ENCODE results near the gene PCDH9. TPM values are rescaled to one million over a fixed set of nuclear protein-coding genes. Genes with fewer than 3 reads are reported as not detected.

PCDH9 gene
- total and polyA plus RNA-seq, 2 of the 13 experiments (the other 11 are each of a cell fraction or from before 2014, with no cell fraction given): 0.09 TPM; not detected in 1

GRCh38 chr13:66532845-66533244, 697.3 kb downstream of the PCDH9 start:
- intact Hi-C loops (cut with micrococcal nuclease; ENCODE audit: unreplicated experiment) (no loop called here), in situ Hi-C loops (cut with HindIII; ENCODE audit: extremely low pct_ligation_motif_present, low pct_unique_long_range_greater_than_20kb) (no loop called here)
- Histone ChIP-seq H3K79me2 (ENCODE audit: insufficient read depth, low read length) (no peaks in the 10 kb centered on the region), H4K20me1 (ENCODE audit: insufficient read depth, low read length) (no peaks in the 10 kb centered on the region), H3K9ac (ENCODE audit: insufficient read depth, low read depth, low read length) (no peak overlapping the region), H3K27ac (ENCODE audit: extremely low read length, insufficient read depth, low read length) (no peak overlapping the region), H3K4me3 (replicated peaks in 1 of 3; ENCODE audit: insufficient read depth in 1 of 3, low read depth in 2 of 3, low read length in 3 of 3) (no peak overlapping the region), H3K36me3 (replicated peaks in 1 of 2; ENCODE audit: control insufficient read depth in 1 of 2, insufficient read depth in 2 of 2, low read length in 2 of 2) (no peaks in the 10 kb centered on the region), H3K4me1 (ENCODE audit: insufficient read depth, low read length) (no peaks in the 10 kb centered on the region), H2AFZ (ENCODE audit: low read length) (no peak overlapping the region), H3K4me2 (ENCODE audit: low read depth, low read length) (no peak overlapping the region), H3K27me3 (ENCODE audit: control insufficient read depth in 1 of 2, insufficient read depth in 2 of 2, low read length in 2 of 2) (no peaks in the 10 kb centered on the region), H3K9me3 (ENCODE audit: low read length) (no peaks in the 10 kb centered on the region)
- WGBS (ENCODE audit: low lambda C conversion rate): 3% methylated on average over 5 of the region's 5 CpGs
- DNase-seq (ENCODE audit: low spot score) (no peak), ATAC-seq (no peak), FAIRE-seq (no peak)
- POLR2A ChIA-PET: no interaction called here
- CTCF ChIA-PET (ENCODE audit: low intra/inter-chr PET ratio, low total read pairs): no interaction called here
- no TSS peak for BruUV-seq (replicated peaks)
- TF ChIP-seq DNMT1 (CRISPR knock-in tag; IDR thresholded peaks at IDR 0.05) (no peak), PCBP2 (optimal IDR thresholded peaks at IDR 0.05; ENCODE audit: low read depth, low read length, poor library complexity, severe bottlenecking) (no peak), MLX (CRISPR knock-in tag; IDR thresholded peaks at IDR 0.05) (no peak), TCF12 (IDR thresholded peaks at IDR 0.05) (no peak), TCF12 (CRISPR knock-in tag; IDR thresholded peaks at IDR 0.05) (no peak), JUN (CRISPR knock-in tag; IDR thresholded peaks at IDR 0.05) (no peak), ZNF232 (CRISPR knock-in tag; IDR thresholded peaks at IDR 0.05; ENCODE audit: borderline replicate concordance) (no peak), ZNF605 (CRISPR knock-in tag; IDR thresholded peaks at IDR 0.05) (no peak), MXD4 (CRISPR knock-in tag; IDR thresholded peaks at IDR 0.05) (no peak), ATF4 (CRISPR knock-in tag; IDR thresholded peaks at IDR 0.05) (no peak), ZNF343 (CRISPR knock-in tag; IDR thresholded peaks at IDR 0.05) (no peak), IKZF5 (CRISPR knock-in tag; IDR thresholded peaks at IDR 0.05) (no peak), ZNF766 (CRISPR knock-in tag; IDR thresholded peaks at IDR 0.05; ENCODE audit: borderline replicate concordance) (no peak), HDAC1 (CRISPR knock-in tag; IDR thresholded peaks at IDR 0.05) (no peak)
- TF ChIP-seq, protein P1, sequence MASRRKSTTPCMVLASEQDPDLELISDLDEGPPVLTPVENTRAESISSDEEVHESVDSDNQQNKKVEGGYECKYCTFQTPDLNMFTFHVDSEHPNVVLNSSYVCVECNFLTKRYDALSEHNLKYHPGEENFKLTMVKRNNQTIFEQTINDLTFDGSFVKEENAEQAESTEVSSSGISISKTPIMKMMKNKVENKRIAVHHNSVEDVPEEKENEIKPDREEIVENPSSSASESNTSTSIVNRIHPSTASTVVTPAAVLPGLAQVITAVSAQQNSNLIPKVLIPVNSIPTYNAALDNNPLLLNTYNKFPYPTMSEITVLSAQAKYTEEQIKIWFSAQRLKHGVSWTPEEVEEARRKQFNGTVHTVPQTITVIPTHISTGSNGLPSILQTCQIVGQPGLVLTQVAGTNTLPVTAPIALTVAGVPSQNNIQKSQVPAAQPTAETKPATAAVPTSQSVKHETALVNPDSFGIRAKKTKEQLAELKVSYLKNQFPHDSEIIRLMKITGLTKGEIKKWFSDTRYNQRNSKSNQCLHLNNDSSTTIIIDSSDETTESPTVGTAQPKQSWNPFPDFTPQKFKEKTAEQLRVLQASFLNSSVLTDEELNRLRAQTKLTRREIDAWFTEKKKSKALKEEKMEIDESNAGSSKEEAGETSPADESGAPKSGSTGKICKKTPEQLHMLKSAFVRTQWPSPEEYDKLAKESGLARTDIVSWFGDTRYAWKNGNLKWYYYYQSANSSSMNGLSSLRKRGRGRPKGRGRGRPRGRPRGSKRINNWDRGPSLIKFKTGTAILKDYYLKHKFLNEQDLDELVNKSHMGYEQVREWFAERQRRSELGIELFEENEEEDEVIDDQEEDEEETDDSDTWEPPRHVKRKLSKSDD (CRISPR knock-in tag; IDR thresholded peaks at IDR 0.05; ENCODE audit: low read depth): no peak
- TF ChIP-seq, protein P2, sequence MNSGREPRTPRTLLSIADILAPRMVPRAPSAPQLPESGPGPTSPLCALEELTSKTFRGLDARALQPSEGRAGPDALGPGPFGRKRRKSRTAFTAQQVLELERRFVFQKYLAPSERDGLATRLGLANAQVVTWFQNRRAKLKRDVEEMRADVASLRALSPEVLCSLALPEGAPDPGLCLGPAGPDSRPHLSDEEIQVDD (CRISPR knock-in tag; IDR thresholded peaks at IDR 0.05; ENCODE audit: borderline replicate concordance): no peak
- TF ChIP-seq, protein P3, sequence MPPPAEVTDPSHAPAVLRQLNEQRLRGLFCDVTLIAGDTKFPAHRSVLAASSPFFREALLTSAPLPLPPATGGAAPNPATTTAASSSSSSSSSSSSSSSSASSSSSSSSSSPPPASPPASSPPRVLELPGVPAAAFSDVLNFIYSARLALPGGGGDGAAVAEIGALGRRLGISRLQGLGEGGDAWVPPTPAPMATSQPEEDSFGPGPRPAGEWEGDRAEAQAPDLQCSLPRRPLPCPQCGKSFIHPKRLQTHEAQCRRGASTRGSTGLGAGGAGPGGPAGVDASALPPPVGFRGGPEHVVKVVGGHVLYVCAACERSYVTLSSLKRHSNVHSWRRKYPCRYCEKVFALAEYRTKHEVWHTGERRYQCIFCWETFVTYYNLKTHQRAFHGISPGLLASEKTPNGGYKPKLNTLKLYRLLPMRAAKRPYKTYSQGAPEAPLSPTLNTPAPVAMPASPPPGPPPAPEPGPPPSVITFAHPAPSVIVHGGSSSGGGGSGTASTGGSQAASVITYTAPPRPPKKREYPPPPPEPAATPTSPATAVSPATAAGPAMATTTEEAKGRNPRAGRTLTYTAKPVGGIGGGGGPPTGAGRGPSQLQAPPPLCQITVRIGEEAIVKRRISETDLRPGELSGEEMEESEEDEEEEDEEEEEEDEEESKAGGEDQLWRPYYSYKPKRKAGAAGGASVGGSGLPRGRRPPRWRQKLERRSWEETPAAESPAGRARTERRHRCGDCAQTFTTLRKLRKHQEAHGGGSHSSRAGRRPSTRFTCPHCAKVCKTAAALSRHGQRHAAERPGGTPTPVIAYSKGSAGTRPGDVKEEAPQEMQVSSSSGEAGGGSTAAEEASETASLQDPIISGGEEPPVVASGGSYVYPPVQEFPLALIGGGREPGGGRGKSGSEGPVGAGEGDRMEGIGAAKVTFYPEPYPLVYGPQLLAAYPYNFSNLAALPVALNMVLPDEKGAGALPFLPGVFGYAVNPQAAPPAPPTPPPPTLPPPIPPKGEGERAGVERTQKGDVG (CRISPR knock-in tag; IDR thresholded peaks at IDR 0.05; ENCODE audit: borderline replicate concordance): no peak
